ENCODE results near the gene ODAD3. TPM values are rescaled to one million over a fixed set of nuclear protein-coding genes. Genes with fewer than 3 reads are reported as not detected.
"Not testable (repeated sequence)": the region's sequence is repeated elsewhere in the genome, so short reads cannot be mapped to it uniquely, and the experiment has no call there.

The ODAD3 gene
- total RNA-seq, 2 experiments from 2014 or later: not detected

DNA sequence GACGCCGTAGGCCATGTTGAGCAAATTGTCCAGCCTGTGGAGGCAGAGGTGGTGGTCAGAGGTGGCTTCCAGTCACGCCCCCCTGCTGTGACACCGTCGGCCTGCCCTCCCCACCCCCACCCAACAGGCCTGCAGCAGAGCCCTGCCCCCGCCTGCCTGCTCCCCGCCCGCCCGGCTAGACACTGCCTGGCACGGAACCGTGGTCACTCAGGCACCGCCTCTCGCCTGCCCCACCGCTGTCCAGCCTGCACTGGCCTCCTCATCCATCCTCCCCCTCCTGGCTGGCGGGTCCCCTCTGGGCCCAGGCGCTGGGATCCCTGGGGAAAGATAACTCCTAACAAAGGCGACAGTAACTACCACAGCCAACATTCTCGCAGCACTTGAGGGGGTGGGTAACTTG, 22.2 kb upstream of the ODAD3 start:
- H3K9me3 Mint-ChIP-seq (ENCODE audit: insufficient read depth): no peaks in the 10 kb centered on the region
- CTCF ChIA-PET: interaction anchor here (1.6 kb wide), 1 partner anchor 74 kb away, joined by 5 read pairs; no protein-coding TSS in a partner anchor
- peaks cover 10% of the 10 kb centered on the region for H3K27me3 Mint-ChIP-seq (ENCODE audit: low read depth)
- no peaks in the 10 kb centered on the region for H3K4me1 Mint-ChIP-seq (ENCODE audit: low read depth)
- DNase-seq: no peak
- H3K4me3 Mint-ChIP-seq: no peak overlapping the region
- POLR2A ChIA-PET: no interaction called here
- no peak overlapping the region for H3K27ac Mint-ChIP-seq
- H3K36me3 Mint-ChIP-seq (ENCODE audit: low read depth): no peaks in the 10 kb centered on the region
- ATAC-seq: no peak

DNA sequence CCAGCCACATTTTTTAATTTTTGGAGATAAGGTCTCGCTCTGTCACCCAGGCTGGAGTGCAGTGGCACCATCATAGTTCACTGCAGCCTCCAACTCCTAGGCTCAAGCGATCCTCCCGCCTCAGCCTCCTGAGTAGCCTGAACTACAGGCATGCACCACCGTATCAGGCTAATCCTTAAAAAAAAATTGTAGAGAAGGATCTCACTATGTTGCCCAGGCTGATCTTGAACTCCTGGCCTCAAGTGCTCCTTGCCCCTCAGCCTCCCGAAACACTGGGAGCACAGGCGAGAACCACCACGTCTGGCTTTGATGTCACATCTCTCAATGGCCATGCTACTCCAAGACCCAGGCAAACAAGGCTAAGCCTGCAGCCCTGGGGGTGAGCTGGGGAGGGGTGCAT, 21.7 kb upstream of the ODAD3 start:
- H3K27ac Mint-ChIP-seq: no peak overlapping the region
- ChIA-PET CTCF (interaction anchor here (1.6 kb wide), 1 partner anchor 73 kb away, joined by 5 read pairs; no protein-coding TSS in a partner anchor), POLR2A (no interaction called here)
- peaks cover 10% of the 10 kb centered on the region for H3K27me3 Mint-ChIP-seq (ENCODE audit: low read depth)
- no peaks in the 10 kb centered on the region for H3K9me3 Mint-ChIP-seq (ENCODE audit: insufficient read depth)
- H3K36me3 Mint-ChIP-seq (ENCODE audit: low read depth): no peaks in the 10 kb centered on the region
- no peaks in the 10 kb centered on the region for H3K4me1 Mint-ChIP-seq (ENCODE audit: low read depth)
- DNase-seq (no peak), ATAC-seq (no peak)
- H3K4me3 Mint-ChIP-seq: no peak overlapping the region

DNA sequence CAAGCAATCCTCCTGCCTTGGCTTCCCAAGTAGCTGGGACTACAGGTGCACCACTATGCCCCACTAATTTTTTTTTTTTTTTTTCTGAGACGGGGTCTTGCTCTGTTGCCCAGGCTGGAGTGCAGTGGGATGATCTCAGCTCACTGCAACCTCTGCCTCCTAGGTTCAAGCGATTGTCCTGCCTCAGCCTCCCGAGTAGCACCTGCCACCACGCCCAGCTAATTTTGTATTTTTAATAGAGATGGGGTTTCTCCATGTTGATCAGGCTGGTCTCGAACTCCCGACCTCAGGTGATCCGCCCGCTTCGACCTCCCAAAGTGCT, 20.3 kb upstream of the ODAD3 start:
- H3K4me3 Mint-ChIP-seq, POLR2A ChIA-PET: not testable (repeated sequence)
- CTCF ChIA-PET: interaction anchor here (1.3 kb wide), 1 partner anchor 27 kb away, joined by 6 read pairs; no protein-coding TSS in a partner anchor

DNA sequence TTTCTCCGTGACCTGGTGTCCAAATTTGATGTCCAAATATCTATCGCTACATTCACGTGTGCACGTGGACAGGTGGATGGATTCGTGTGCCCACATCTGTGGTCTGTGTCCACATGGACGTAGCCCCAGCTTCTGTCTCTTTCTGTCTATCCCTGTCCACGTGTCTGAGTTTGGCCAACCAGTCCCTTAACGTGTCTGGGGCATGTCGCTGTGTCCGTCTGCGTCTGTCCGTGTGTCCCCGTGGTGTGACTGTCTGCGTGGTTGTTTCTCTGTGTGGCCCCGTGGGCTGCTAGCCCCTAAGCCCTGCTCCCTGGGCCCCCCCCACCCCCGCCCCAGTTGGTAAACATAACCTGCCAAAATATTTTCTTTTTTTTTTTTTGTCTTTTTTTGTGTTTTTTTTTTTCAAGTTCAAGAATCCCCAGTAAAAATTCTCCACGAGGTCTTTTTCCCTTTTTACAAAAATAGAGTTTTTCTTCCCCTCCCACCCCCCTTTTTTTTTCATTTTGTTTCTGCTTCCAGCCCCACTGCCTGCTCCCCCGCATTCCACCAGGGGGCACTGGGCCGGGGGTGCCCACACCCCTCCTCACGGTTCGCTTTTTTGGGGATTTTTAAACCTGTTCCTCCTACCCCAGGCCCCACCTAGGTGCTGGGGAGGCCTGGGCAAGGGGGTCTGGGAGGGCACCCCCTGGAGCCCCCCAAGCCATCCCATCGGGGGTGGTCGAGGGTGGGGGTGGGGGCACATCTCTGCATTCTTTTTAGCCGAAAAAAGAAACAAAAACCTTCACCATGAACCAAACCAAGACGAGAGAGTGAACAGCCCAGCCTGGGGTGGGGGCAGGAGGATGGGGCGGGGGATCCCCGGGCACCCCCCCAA, 18.8 kb upstream of the ODAD3 start:
- DNase-seq: no peak

More for the DNA sequence above, 20.3 kb upstream of the ODAD3 start:
- not testable (repeated sequence) for H3K4me1 Mint-ChIP-seq (ENCODE audit: low read depth); ATAC-seq; H3K27me3 Mint-ChIP-seq (ENCODE audit: low read depth); H3K27ac Mint-ChIP-seq; H3K9me3 Mint-ChIP-seq (ENCODE audit: insufficient read depth); DNase-seq; H3K36me3 Mint-ChIP-seq (ENCODE audit: low read depth)

DNA sequence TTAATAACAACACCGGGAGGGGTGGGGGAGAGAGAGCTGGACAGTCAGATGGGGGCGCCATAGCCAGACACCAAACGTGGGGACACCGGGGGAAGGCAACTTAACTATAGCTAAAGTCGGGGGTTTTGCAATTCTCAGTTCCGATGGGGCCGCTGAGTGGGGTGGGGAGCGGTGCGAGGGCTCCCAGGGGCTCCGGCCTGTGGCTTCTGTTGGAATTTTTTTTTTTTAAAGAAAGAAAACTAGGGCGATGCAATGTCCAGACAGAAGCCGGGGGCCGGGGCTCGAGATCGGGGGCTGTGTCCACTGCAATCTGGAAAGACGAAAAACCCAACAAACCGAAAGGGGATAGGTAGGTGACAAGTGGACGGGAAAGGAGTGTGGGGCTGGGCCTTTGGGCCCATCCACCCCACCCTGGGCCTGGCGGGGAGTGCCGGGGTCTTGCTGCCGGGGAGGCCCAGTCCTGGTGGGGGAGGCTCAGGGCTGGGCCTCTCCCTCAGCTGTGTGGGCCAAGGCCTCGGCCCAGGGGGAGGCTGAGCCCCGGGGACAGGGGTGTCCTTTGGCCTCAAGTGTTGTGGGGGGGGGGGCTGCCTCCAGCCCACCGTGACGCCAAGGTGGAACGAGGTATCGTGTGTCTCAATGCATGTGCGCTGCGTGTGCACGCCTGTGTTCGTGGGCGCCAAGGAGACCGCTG, 17.8 kb upstream of the ODAD3 start:
- ATAC-seq: no peak

More for the DNA sequence above, 18.8 kb upstream of the ODAD3 start:
- Mint-ChIP-seq H3K27ac (no peak overlapping the region), H3K27me3 (ENCODE audit: low read depth) (no peaks in the 10 kb centered on the region), H3K9me3 (ENCODE audit: insufficient read depth) (no peaks in the 10 kb centered on the region), H3K36me3 (ENCODE audit: low read depth) (peaks cover 5% of the 10 kb centered on the region), H3K4me1 (ENCODE audit: low read depth) (no peaks in the 10 kb centered on the region), H3K4me3 (no peak overlapping the region)
- CTCF ChIA-PET: no interaction called here
- POLR2A ChIA-PET: no interaction called here
- no peak for ATAC-seq

DNA sequence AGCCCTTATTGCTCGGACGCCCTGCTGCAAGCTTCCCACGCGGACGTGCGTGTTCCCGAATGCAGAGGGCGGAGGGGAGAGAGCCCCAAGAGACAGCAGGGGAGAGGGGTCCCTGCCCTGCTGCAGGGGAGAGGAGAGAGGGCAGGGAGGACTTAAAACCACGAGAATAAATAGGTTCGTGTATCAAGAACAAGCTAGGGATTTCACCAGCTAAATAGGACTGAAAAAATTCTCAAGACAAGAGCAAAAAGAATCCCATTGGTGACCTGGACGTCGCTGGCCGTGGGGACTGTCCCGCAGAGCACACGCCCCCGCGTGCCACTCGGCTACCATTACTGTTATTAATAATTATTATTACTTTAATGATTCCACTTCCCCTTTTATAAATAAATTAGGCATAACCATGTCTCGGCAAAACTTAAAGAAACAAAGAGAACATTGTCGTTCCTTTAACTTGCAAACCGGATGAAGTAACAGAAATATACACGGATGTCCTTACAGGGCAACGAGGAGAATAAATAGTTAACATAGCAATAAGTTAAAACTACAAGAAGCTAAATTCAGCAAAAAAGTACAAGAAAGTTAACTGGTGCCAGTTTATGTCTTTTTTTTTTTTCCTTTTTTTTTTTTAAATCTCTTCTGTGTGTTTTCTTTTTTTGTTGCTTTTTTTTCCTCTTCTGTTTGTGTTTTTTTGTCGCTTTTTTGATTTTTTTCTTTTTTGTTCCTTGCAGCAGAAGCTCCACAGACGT, 17.1 kb upstream of the ODAD3 start:
- Mint-ChIP-seq H3K4me3 (no peak overlapping the region), H3K4me1 (ENCODE audit: low read depth) (no peaks in the 10 kb centered on the region), H3K27ac (no peak overlapping the region), H3K27me3 (ENCODE audit: low read depth) (no peaks in the 10 kb centered on the region), H3K9me3 (ENCODE audit: insufficient read depth) (no peaks in the 10 kb centered on the region), H3K36me3 (ENCODE audit: low read depth) (peaks cover 7% of the 10 kb centered on the region)
- ATAC-seq (no peak), DNase-seq (no peak)
- CTCF ChIA-PET: interaction anchor here (1.1 kb wide), 1 partner anchor 30 kb away, joined by 3 read pairs; no protein-coding TSS in a partner anchor
- POLR2A ChIA-PET: interaction anchor here (0.6 kb wide), 2 partner anchors 25 to 1152 kb away, joined by 3 to 4 read pairs; no protein-coding TSS in a partner anchor

More for the DNA sequence above, 17.8 kb upstream of the ODAD3 start:
- Mint-ChIP-seq H3K27me3 (ENCODE audit: low read depth) (no peaks in the 10 kb centered on the region), H3K27ac (no peak overlapping the region), H3K36me3 (ENCODE audit: low read depth) (peaks cover 7% of the 10 kb centered on the region), H3K9me3 (ENCODE audit: insufficient read depth) (no peaks in the 10 kb centered on the region), H3K4me3 (no peak overlapping the region), H3K4me1 (ENCODE audit: low read depth) (no peaks in the 10 kb centered on the region)
- ChIA-PET CTCF (interaction anchor here (1.1 kb wide), 1 partner anchor 30 kb away, joined by 3 read pairs; no protein-coding TSS in a partner anchor), POLR2A (interaction anchor here (0.6 kb wide), 1 partner anchor 1153 kb away, joined by 3 read pairs; no protein-coding TSS in a partner anchor)
- DNase-seq: no peak

DNA sequence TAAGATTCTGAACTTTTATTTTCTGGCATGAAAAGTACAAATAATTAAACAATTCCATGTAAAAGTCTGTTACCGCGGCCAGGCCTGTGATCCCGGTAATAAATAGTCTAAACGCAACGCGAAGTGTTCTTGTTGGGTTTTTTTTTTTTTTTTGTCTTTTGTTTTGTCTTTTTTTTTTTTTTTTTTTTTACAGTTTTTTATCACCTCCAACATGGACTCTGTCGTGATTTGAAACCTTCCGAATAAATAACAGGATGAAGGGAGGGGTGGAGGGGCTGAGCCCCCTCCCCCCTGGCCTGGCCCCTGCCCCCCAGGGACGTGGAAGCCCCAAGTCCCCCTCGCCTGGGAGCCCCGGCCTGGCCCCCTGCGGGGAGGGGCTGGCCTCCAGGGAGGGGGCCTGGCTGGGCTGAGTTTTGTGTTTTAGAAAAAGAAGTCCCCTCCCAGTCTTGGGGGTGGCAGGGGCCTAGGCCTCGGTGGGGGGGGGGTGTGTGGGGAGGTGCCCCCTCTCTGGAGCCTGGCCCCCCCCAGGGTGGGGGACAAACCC, 16.5 kb upstream of the ODAD3 start:
- no peaks in the 10 kb centered on the region for H3K27me3 Mint-ChIP-seq (ENCODE audit: low read depth)
- H3K4me1 Mint-ChIP-seq (ENCODE audit: low read depth): no peaks in the 10 kb centered on the region
- ChIA-PET CTCF (interaction anchor here (1.1 kb wide), 1 partner anchor 31 kb away, joined by 3 read pairs; no protein-coding TSS in a partner anchor), POLR2A (no interaction called here)
- no peak for ATAC-seq
- H3K9me3 Mint-ChIP-seq (ENCODE audit: insufficient read depth): no peaks in the 10 kb centered on the region
- no peak overlapping the region for H3K27ac Mint-ChIP-seq
- peaks cover 9% of the 10 kb centered on the region for H3K36me3 Mint-ChIP-seq (ENCODE audit: low read depth)
- DNase-seq: no peak
- H3K4me3 Mint-ChIP-seq: no peak overlapping the region

DNA sequence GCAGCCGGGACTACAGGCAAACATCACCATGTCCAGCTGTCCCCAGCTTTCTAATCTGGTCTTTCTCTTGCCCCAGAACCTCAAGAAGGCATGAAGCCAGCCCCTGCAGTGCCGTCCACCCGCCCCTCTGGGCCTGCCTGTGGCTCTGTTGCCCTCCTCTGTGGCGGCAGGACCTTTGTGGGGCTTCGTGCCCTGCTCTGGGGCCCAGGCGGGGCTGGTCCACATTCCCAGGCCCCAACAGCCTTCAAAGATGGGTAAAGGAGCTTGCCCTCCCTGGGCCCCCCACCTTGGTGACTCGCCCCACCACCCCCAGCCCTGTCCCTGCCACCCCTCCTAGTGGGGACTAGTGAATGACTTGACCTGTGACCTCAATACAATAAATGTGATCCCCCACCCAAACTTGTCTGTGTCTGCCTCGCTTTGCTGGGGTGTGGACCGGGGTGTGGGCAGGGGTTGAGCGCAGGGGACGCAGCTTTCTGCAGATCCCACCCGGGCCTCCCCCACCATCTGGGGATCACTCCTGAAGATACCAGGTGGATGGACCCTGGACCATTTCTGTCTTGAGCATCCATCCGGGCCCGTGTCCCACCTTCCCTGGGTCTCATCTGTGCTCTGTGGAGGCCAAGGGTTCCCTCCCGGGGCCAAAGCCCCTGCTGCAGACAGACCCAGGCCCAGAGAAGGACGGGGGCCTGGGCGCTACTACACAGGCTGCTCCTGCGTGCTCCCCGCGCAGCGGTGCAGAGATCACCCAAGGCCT, 15.8 kb upstream of the ODAD3 start:
- H3K4me1 Mint-ChIP-seq (ENCODE audit: low read depth): no peaks in the 10 kb centered on the region
- POLR2A ChIA-PET: no interaction called here
- H3K9me3 Mint-ChIP-seq (ENCODE audit: insufficient read depth): no peaks in the 10 kb centered on the region
- DNase-seq (no peak), ATAC-seq (no peak)
- peaks cover 9% of the 10 kb centered on the region for H3K36me3 Mint-ChIP-seq (ENCODE audit: low read depth)
- H3K4me3 Mint-ChIP-seq: no peak overlapping the region
- H3K27ac Mint-ChIP-seq: no peak overlapping the region
- H3K27me3 Mint-ChIP-seq (ENCODE audit: low read depth): no peaks in the 10 kb centered on the region
- CTCF ChIA-PET: no interaction called here

DNA sequence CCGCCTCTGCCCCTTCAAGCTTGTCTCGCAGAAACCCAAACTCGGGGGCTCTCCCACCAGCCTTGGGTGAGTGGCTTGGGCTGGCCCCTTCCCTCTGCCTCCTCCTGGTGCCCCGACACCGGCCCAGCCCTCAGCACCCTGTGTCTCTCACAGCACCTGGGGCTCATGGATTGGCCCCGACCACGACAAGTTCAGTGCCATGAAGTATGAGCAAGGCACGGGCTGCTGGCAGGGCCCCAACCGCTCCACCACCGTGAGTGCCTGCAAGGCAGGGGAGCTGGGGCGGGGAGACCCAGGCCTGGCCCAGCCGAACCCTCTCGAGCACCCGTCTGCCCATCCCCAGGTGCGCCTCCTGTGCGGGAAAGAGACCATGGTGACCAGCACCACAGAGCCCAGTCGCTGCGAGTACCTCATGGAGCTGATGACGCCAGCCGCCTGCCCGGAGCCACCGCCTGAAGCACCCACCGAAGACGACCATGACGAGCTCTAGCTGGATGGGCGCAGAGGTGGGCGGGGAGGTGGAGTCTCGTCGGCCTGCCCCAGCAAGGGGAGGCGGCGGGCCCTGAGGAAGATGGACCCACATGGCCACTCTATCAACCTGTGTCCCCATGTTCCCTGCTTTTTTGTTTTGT, 14.1 kb upstream of the ODAD3 start:
- ChIA-PET CTCF (interaction anchor here (0.9 kb wide), 1 partner anchor 14 kb away, joined by 4 read pairs; the partner anchor contains the start of gene PRKCSH), POLR2A (interaction anchor here (0.6 kb wide), 1 partner anchor 95 kb away, joined by 3 read pairs; no protein-coding TSS in a partner anchor)
- Mint-ChIP-seq H3K9me3 (ENCODE audit: insufficient read depth) (no peaks in the 10 kb centered on the region), H3K4me1 (ENCODE audit: low read depth) (no peaks in the 10 kb centered on the region), H3K36me3 (ENCODE audit: low read depth) (peaks cover 17% of the 10 kb centered on the region), H3K27me3 (ENCODE audit: low read depth) (no peaks in the 10 kb centered on the region), H3K4me3 (no peak overlapping the region), H3K27ac (no peak overlapping the region)
- ATAC-seq (no peak), DNase-seq (no peak)

DNA sequence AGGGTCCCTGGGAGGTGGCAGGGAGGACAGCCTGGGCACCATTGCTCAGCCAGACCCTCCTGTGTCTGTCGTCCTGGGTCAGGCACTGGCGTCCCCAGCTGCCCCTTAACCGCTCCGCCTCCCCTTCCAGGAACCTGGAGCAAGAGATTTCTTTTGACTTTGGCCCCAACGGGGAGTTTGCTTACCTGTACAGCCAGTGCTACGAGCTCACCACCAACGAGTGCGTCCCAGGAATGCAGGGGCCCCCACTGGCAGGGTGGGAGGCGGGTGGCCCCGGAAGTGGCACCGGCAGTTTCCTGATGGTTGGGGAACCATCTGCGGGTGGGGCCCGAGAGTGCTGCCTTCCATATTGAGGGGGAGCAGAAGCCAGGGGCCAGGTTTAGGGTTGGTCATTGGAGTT, 13.5 kb upstream of the ODAD3 start:
- Mint-ChIP-seq H3K4me3 (no peak overlapping the region), H3K4me1 (ENCODE audit: low read depth) (no peaks in the 10 kb centered on the region), H3K36me3 (ENCODE audit: low read depth) (peaks cover 18% of the 10 kb centered on the region), H3K9me3 (ENCODE audit: insufficient read depth) (no peaks in the 10 kb centered on the region), H3K27ac (no peak overlapping the region), H3K27me3 (ENCODE audit: low read depth) (no peaks in the 10 kb centered on the region)
- DNase-seq (no peak), ATAC-seq (no peak)
- CTCF ChIA-PET: interaction anchor here (0.9 kb wide), 1 partner anchor 67 kb away, joined by 3 read pairs; no protein-coding TSS in a partner anchor
- POLR2A ChIA-PET: no interaction called here
